HepG2 (cell line): ENCODE results near the gene FAT1. TPM values are rescaled to one million over a fixed set of nuclear protein-coding genes. Genes with fewer than 3 reads are reported as not detected.

Experiments used
- ARNTL ChIP-seq: sonication (generic); formaldehyde crosslinking; IDR thresholded peaks from 2 replicates; pipeline ENCODE4 v1.4.0; 2020; ENCODE audit warnings: mild to moderate bottlenecking, missing genetic modification reagents
- ATRX ChIP-seq: sonication (generic); formaldehyde crosslinking; IDR thresholded peaks from 2 replicates; pipeline ENCODE4 v1.4.0; 2020; ENCODE audit warnings: missing genetic modification reagents, borderline replicate concordance
- CAMTA2 ChIP-seq: sonication (generic); formaldehyde crosslinking; IDR thresholded peaks from 2 replicates; pipeline ENCODE4 v1.4.0; 2020; ENCODE audit warnings: mild to moderate bottlenecking, missing genetic modification reagents, borderline replicate concordance
- GPN1 ChIP-seq: sonication (generic); formaldehyde crosslinking; IDR thresholded peaks from 2 replicates; pipeline ENCODE4 v1.5.1; 2020; ENCODE audit warnings: missing genetic modification reagents, borderline replicate concordance
- HDAC1 ChIP-seq: sonication (generic); formaldehyde crosslinking; IDR thresholded peaks from 2 replicates; pipeline ENCODE4 v1.5.1; 2020; ENCODE audit warnings: mild to moderate bottlenecking, missing genetic modification reagents
- MXD3 ChIP-seq: IDR thresholded peaks from 2 replicates; pipeline ENCODE4 v1.6.1; 2016; ENCODE audit warnings: mild to moderate bottlenecking, missing biosample characterization, missing genetic modification reagents
- PBX2 ChIP-seq: IDR thresholded peaks from 2 replicates; pipeline ENCODE4 v1.6.1; 2016; ENCODE audit warnings: control low read depth
- POGZ ChIP-seq: sonication (generic); formaldehyde crosslinking; IDR thresholded peaks from 2 replicates; pipeline ENCODE4 v1.4.0; 2020; ENCODE audit warnings: mild to moderate bottlenecking, missing genetic modification reagents
- SALL1 ChIP-seq: sonication (generic); formaldehyde crosslinking; IDR thresholded peaks from 2 replicates; pipeline ENCODE4 v1.8.0; 2022; ENCODE audit warnings: mild to moderate bottlenecking, missing genetic modification reagents
- SAP130 ChIP-seq: IDR thresholded peaks from 2 replicates; pipeline ENCODE4 v1.6.1; 2016; ENCODE audit warnings: low read depth
- SP4 ChIP-seq: sonication (generic); formaldehyde crosslinking; IDR thresholded peaks from 2 replicates; pipeline ENCODE4 v1.8.1; 2023; ENCODE audit warnings: mild to moderate bottlenecking, missing genetic modification reagents
- STAT5B ChIP-seq: sonication (generic); formaldehyde crosslinking; IDR thresholded peaks from 2 replicates; pipeline ENCODE4 v1.4.0; 2020; ENCODE audit warnings: missing genetic modification reagents
- THAP11 ChIP-seq: IDR thresholded peaks from 2 replicates; pipeline ENCODE4 v1.6.1; 2016; ENCODE audit warnings: missing biosample characterization, missing genetic modification reagents
- ZBTB40 ChIP-seq, 2 experiments: fragments of 450-650 bp in 1 of 2; sonication (generic) in 1 of 2; formaldehyde crosslinking in 1 of 2; IDR thresholded peaks; 2 replicates each; pipeline versions ENCODE4 v1.6.1 to v1.8.0; 2016 to 2022; ENCODE audit warnings: antibody characterized with exemption in 1 of 2, mild to moderate bottlenecking in 1 of 2, missing genetic modification reagents in 1 of 2
- ZGPAT ChIP-seq: IDR thresholded peaks from 2 replicates; pipeline ENCODE4 v1.6.1; 2016; ENCODE audit warnings: mild to moderate bottlenecking
- ZNF3 ChIP-seq: IDR thresholded peaks from 2 replicates; pipeline ENCODE4 v1.7.0; 2017; ENCODE audit warnings: inconsistent platforms
- ZNF556 ChIP-seq: sonication (generic); formaldehyde crosslinking; IDR thresholded peaks from 2 replicates; pipeline ENCODE4 v1.4.0; 2020; ENCODE audit warnings: mild to moderate bottlenecking, missing genetic modification reagents, borderline replicate concordance
- ZNF607 ChIP-seq: sonication (generic); formaldehyde crosslinking; IDR thresholded peaks from 2 replicates; pipeline ENCODE4 v1.5.1; 2020; ENCODE audit warnings: missing genetic modification reagents, mild to moderate bottlenecking, borderline replicate concordance
- ZNF644 ChIP-seq: IDR thresholded peaks from 2 replicates; pipeline ENCODE4 v1.6.1; 2016; ENCODE audit warnings: low read depth
- polyA plus RNA-seq, 8 experiments: library from polyadenylated mRNA; depleted of rRNA in 3 of 8; stranded (reverse) in 7 of 8; unstranded in 1 of 8; fragments of >200 nt; fragmentation: Illumina TruSeq in 4 of 8; extraction: Trizol in 4 of 8; gene quantifications; 2 replicates each; pipeline versions ENCODE4 v1.2.1 to v1.2.3, GENCODE V29; 2011 to 2016; ENCODE audit warnings: low read depth in 4 of 8, missing spikeins in 1 of 8, mixed read lengths in 1 of 8; ENCODE audit not compliant: insufficient read depth in 1 of 8
- total RNA-seq, 5 experiments: library from RNA; depleted of rRNA; stranded (reverse); fragments of >200 nt; fragmentation: Illumina TruSeq; extraction: Trizol; gene quantifications; 2 replicates each; pipeline ENCODE4 v1.2.3, GENCODE V29; 2016; ENCODE audit warnings: low read depth in 1 of 5

FAT1 gene
- total and polyA plus RNA-seq, 2 of the 13 experiments (the other 11 are each of a cell fraction or from before 2014, with no cell fraction given), result 185 to 216 TPM

GRCh38 chr4:186644737-186645261 lies 78.9 kb downstream of the FAT1 start (continued):
- TF ChIP-seq ZBTB40 (IDR thresholded peaks at IDR 0.05), result no peak
- TF ChIP-seq ZBTB40 (CRISPR knock-in tag; IDR thresholded peaks at IDR 0.05), result no peak
- peak; percentile 53; the same call in 1 of the 2 replicates for TF ChIP-seq MXD3 (CRISPR knock-in tag)
- peak; percentile 8; the same call in 1 of the 2 replicates for TF ChIP-seq SALL1 (CRISPR knock-in tag)
- peak; percentile 48; the same call in 1 of the 2 replicates for TF ChIP-seq POGZ (CRISPR knock-in tag)
- 0 out of 2 replicates have a peak, but pooled peaks have one; percentile 52 for TF ChIP-seq ZNF607
- peak; percentile 86 for TF ChIP-seq ZNF644 (CRISPR knock-in tag)
- TF ChIP-seq ZNF3 (CRISPR knock-in tag), result 0 out of 2 replicates have a peak, but pooled peaks have one; percentile 29
- TF ChIP-seq ZGPAT (CRISPR knock-in tag), result no peak
- TF ChIP-seq ZNF556, result no peak
- TF ChIP-seq GPN1 (CRISPR knock-in tag), result no peak
- no peak for TF ChIP-seq PBX2 (CRISPR knock-in tag)
- peak; percentile 59 for TF ChIP-seq SAP130 (CRISPR knock-in tag)
- TF ChIP-seq HDAC1 (CRISPR knock-in tag), result peak; percentile 38; the same call in 1 of the 2 replicates
- TF ChIP-seq SP4 (CRISPR knock-in tag), result no peak
- TF ChIP-seq THAP11 (CRISPR knock-in tag), result peak; percentile 31; the same call in 1 of the 2 replicates
- TF ChIP-seq STAT5B, result no peak
- no peak for TF ChIP-seq ATRX (CRISPR knock-in tag)
- TF ChIP-seq CAMTA2 (CRISPR knock-in tag), result no peak
- no peak for TF ChIP-seq ARNTL (CRISPR knock-in tag)
